ENCODE measurements around the gene MGST3.
"Not testable (repeated sequence)": the region's sequence is repeated elsewhere in the genome, so short reads cannot be mapped to it uniquely, and the experiment has no call there.

The MGST3 gene

DNA sequence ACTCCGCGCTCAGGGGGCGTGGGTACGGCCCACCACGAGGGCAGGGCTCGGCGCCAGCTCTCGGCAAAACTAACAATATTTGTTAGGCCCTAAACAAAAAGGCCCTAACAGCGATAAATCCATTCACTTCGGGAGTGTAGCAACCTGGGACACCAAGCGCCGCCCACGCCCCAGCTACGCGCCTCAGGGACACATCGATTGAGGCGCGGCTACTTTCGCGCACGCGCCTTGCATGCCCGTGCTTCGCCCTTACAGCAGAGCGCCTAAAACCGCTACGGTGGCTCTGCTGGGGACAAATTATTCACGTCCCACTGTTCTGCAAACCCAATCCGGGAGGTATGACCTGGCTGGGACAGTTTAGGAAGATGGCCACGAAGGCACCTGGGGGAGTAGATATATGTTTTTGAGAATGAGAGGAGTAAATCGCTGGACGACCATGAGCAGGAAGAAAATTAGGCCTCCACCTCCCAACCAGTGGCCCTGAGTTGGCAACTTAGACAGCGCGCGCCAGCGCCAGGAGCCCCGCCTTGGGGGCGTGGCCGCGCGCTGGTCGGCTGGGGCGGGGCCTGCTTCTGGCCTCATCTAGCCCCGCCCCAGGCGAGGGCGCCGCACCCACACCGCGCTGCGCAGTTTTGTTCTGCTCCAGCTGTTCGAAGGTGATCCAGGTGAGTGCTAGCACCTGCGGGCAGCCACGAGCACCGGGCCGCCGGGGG lies at the start of gene MGST3:
Gene MGST3 (plus strand): TSS at position 606 of the 713 bp plus-strand sequence. CDS start 18,614 bp downstream, outside the sequence.
- DNase-seq, result peak; percentile 95 to 96

DNA sequence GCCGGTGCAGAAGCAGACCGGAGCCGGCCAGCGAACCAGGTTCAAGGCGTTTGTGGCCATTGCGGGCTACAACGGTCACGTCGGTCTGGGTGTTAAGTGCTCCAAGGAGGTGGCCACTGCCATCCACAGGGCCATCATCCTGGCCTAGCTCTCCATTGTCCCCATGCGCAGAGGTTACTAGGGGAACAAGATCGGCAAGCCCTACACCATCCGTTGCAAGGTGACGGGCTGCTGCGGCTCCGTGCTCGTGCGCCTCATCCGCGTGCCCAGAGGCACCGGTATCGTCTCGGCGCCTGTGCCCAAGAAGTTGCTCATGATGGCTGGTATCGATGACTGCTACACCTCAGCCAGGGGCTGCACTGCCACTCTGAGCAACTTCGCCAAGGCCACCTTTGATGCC lies 49.1 kb upstream of the MGST3 start:
- no peak for DNase-seq

DNA sequence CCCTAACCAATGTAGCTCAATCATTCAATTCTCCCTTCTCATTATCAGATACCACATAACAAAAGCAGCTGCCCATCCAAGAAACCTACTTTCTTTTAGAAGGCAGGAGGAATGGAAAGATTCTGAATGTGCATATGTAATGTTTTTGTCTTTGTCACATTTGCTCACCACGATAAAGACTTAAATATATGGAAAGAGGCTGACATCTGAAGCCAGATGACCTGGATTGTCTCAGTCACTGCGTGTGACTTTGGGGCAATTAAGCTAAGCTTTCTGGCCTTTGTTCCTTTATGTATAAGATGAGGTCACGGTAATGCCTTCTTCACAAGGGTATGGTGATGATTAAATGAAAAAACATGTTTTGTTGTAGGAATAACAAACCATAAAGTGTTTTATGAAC lies 44.6 kb upstream of the MGST3 start:
- no peak for DNase-seq

GRCh38 chr1:165591391-165591790 lies 39.6 kb upstream of the MGST3 start:
- not testable (repeated sequence) for DNase-seq

GRCh38 chr1:165592945-165593823 lies 37.9 kb upstream of the MGST3 start:
- DNase-seq, result peak; percentile 64 to 74

- no peak for DNase-seq
These were observed 35.6 kb upstream of the MGST3 start for GRCh38 chr1:165595246-165595938.

DNA sequence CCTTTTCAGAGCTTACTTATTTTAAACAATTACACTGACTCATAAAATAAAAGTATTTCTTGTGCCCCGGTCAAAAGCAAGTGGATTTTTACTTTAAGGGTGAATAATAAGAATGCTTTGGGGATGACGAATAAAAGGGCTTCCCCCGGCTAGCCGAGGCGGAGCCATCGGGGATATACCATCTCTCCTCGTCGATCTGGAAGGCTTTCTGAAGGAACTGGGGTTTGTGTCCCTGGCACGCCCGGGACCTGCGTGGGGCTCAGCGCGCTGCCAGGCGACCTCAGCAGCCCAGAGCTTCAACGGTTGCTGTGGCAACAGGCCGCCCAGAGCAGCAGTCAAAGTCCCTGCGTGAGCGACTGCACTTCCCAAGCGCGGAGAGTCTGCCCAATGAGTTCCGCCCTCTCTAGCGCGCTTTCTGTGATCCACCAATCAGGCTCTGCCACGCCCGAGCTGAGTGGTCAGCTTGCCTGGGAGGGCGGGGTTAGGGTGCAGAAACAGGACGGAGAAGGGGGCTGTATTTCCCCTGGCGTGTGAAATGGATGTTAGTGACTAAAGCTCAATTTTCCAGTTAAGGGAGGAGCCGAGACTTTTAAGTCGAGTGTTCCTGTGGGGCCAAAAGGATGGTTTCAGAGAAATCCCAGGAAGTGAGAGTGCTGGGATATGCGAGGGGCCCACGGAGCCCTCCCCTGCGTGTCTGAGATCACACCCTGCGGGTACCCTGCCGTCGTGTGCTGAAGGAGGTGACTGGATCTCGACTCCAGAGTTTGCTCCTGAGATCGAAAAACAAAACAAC lies 33.0 kb upstream of the MGST3 start:
- DNase-seq, result peak; percentile 83 to 94

DNA sequence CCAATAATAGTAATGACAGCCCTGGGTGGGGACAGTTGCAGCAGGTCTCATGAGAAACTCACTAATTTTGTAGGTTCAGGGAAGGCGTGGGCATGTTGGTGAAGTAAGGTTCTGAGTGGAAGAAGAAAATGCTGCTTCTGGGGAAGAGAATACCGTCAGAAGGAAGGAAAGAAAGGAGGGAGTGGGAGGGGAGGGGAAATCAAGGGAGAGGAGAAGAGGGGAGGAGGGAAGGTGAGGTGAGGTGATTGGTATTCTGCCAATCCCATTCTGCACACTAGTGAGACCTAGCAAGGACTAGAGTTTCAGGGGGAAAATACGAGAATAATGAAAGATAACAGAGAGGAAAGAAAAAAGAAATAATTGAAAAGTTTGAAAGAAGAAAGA lies 32.4 kb upstream of the MGST3 start:
- DNase-seq, result peak in 1 of 2 donors; percentile 39

DNA sequence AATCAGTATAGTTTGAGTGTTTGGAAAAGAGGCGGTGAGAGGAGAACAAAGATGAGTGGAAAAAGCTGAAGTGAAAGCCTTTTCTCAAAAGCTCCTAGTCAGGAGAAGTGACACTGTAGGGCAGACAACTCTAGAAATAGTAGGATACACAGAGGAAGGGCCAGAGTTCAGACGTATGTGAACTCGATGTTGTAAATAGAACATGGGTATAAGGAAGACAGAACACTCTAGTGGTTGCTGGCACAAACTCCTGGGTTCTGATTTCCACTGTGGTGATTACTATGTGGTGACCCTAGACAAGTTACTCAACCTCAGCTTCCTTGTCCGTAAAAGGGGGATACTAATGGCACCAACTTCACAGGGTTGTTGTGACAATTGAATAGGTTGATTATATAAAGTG lies 30.2 kb upstream of the MGST3 start:
- peak in 1 of 2 donors; percentile 13 for DNase-seq

- DNase-seq, result no peak
These were observed 27.2 kb upstream of the MGST3 start for GRCh38 chr1:165603810-165604209.

- no peak for DNase-seq
These were observed 25.8 kb upstream of the MGST3 start for GRCh38 chr1:165605246-165605645.

GRCh38 chr1:165606676-165607075 lies 24.4 kb upstream of the MGST3 start:
- DNase-seq, result not testable (repeated sequence)

DNA sequence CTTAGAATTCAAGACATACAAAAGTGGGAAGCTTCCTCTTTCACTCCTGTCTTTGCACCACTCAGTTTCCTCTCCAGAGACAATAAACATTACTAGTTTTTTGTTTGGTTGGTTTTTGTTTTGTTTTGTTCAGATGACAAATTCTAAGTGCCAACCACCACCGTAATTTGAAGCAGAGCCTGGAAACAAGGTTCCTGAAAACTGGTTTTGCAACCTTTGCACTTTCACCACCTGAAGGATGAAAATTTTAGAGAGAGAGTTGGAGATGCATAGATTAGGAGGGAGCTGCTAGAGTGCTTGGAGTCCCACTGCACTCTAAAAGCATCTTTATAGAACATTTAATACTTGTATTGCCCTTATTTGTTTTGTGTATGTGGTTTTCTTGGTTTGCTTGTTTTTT lies 20.2 kb upstream of the MGST3 start:
- DNase-seq, result no peak

GRCh38 chr1:165612062-165612461 lies 19.0 kb upstream of the MGST3 start:
- no peak for DNase-seq

- no peak for DNase-seq
These were observed 14.9 kb upstream of the MGST3 start for GRCh38 chr1:165616054-165616612.

- DNase-seq, result no peak
These were observed 14.0 kb upstream of the MGST3 start for GRCh38 chr1:165616987-165617546.

DNA sequence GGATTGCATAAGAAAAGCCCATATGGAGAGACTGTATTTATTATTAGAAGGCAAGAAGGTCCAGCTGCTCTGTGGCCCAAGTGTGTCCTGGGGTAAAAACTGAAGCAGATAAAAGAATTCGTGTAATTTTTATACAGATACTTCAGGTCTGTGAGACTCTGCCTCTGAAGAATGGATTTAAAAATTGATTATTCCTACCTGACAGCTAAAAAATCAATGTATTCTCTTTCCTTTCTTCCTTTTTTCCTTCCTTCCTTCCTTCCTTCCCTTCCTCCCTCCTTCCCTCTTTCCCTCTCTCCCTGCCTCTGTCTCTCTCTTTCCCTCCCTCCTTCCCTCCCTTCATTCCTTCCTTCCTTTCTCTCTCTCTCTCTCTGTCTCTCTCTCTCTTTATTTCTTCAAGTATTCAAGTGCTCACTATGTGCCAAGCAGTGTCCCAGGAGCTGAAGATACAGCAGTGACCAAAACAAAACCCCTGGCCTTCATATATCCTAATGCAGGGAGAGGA lies 11.3 kb upstream of the MGST3 start:
- DNase-seq, result no peak

GRCh38 chr1:165623624-165624023 lies 7.4 kb upstream of the MGST3 start:
- DNase-seq, result no peak

DNA sequence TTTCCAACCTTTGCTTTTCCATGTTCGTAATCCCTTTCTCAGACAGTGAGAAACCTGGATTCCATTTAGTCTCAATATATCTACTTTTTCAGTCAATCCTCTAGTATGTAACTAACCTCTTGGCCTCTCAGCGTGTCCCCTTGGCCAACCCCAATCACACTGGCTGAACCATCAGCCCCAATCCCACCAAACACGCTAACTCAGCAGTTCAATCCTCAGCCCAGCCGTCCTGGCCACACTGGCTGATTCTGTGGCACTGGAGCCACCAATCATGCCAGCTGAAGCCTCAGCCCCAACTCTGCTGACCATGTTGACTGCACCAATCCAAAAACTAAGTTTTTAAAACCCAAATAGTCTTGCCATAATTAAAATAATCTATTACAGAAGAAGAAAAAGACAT lies 6.6 kb upstream of the MGST3 start:
- DNase-seq, result no peak

- no peak for DNase-seq
These were observed 2.7 kb upstream of the MGST3 start for GRCh38 chr1:165628147-165628822.

DNA sequence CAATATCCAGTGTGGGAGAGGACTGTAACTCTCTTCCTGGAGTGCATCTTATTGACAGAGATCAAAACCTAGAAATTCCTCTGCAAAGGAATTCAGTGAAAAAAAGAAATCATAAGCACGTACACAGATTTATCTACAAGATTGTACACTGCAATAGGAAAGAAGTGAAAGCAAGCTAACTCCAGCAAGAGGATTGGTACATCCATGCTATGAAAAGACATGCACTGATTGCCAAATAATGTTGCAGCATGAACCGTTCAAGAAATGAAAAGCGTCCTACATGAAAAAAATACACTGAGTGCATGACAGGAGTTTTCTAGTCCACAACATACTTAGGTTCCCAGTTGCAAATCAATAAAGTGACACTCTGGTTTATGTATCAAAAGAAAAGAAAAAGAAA lies 1.9 kb upstream of the MGST3 start:
- no peak for DNase-seq
